ENCODE measurements around the gene LTB4R.

LTB4R gene

DNA sequence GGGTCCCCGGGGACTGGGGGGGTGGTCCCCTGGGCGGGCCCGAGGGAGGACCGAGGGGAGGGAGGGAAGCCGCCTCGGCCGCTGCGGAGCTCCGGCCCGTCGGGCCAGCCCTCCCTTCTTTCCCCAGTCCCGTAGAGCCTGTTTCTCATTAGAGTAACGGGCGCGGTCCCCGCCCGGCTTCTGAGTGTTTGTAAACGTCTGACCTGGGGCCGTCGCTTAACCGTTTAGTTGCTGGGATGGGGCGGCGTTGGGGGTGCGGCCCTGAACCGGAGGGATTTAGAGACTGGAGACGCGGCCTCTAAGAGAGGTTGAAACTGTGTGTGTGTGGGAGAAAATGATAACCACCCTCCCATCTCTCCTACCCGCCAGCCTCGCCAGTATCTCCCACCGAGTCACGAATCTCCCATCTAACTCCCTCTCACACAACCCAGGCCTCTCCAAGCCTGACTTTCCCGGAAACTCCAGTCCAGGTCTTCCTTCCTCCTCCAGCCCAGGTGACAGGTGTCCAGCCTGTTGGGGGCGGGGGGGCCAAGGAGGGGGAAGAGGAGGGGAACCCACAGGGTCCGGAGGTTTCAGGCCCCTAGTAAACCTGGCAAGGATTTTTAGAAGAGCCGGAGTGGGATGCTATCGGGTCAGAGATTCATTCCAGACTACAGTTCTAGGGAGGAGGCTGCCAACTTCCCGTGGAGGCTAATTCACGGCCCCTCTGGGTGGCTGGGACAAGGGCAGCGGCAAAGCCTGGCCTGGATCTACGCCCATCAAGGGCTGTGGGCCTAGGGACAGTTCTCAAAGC is 55.6 kb downstream of the LTB4R start:
- peaks cover 46% of the 10 kb centered on the region for H3K4me1 ChIP-seq
- peak overlapping the region; percentile 99 for H3K27ac ChIP-seq
- peak overlapping the region; percentile 92 for H3K4me3 ChIP-seq
- peak overlapping the region; percentile 89 for H3K9ac ChIP-seq
- no peaks in the 10 kb centered on the region for H3K27me3 ChIP-seq
- H3K4me2 ChIP-seq: peak overlapping the region; percentile 99
- peaks cover 14% of the 10 kb centered on the region; the same call in 1 of the 2 replicates for H4K20me1 ChIP-seq
- H3K36me3 ChIP-seq: peaks cover 21% of the 10 kb centered on the region
- no peaks in the 10 kb centered on the region for H3K9me3 ChIP-seq
- TF ChIP-seq Cebpa-rat (IDR thresholded peaks at IDR 0.05): no peak
